ENCODE measurements around the gene NAGLU.

DNA sequence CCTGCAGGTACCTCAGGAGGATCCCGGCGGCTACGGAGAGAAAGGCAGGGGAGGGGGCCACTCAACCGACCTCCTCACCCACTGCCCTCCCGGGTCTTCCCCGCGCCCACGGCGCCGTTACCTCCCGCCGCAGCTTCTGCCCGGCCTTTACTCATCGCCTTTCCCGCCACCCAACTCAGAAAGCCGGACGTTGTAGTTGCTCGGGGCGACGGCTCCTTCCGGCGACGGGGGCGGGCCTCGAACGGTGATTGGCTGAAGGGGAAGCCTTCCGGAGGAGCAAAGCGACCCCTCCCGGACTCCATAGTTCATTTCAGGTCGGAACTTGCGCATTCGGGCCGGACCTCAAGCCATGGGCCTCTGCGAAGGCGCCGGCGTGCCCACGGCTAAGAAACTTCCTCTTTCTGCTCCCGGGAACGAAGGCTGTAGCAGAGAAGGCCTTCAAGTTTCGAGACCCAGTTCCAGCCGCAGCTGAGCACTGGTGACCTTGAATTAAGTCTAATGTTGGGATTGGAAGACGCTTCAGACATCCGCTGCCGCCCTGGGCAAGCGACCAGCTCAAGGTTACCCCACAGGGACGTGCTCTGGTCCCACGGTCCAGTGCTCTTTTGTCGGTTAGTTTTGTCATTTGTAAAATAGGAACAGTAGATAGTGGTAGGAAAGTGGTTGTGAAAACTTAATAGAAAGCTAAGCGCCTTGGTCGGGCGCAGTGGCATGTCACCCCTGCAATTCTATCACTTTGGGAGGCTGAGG is 41.7 kb downstream of the NAGLU start, which contains the start of gene PSMC3IP:
- TF ChIP-seq, protein P1, sequence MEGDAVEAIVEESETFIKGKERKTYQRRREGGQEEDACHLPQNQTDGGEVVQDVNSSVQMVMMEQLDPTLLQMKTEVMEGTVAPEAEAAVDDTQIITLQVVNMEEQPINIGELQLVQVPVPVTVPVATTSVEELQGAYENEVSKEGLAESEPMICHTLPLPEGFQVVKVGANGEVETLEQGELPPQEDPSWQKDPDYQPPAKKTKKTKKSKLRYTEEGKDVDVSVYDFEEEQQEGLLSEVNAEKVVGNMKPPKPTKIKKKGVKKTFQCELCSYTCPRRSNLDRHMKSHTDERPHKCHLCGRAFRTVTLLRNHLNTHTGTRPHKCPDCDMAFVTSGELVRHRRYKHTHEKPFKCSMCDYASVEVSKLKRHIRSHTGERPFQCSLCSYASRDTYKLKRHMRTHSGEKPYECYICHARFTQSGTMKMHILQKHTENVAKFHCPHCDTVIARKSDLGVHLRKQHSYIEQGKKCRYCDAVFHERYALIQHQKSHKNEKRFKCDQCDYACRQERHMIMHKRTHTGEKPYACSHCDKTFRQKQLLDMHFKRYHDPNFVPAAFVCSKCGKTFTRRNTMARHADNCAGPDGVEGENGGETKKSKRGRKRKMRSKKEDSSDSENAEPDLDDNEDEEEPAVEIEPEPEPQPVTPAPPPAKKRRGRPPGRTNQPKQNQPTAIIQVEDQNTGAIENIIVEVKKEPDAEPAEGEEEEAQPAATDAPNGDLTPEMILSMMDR (IDR thresholded peaks at IDR 0.05; ENCODE audit: low read depth, low read length): peak; percentile 31
- TF ChIP-seq EZH2phosphoT487 (IDR thresholded peaks at IDR 0.05; ENCODE audit: low read depth): no peak

All from OCI-LY3 (cell line).